ENCODE results near the gene TIPARP. TPM values are rescaled to one million over a fixed set of nuclear protein-coding genes. Genes with fewer than 3 reads are reported as not detected.

Gene TIPARP
- total and polyA plus RNA-seq, 2 experiments from 2014 or later: 4.5 to 6.9 TPM

DNA sequence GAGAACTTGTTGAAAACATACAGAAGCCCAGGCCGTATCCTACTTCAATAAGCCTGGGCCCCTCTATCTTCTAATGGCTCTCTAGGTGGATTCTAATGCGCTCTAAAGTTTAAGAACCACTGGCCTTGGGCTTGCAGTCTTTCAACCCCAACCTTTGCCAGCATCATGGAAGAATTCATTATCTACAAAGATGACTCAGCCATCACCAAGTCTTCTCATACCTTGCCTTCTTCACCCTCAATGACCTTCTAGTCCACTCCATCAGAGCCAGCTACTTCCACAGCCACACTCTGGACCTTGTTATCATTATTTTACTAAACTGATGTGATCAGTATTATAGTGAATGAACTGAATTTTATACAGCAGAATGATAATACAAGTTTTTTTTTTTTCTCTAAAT is 16.9 kb upstream of the TIPARP start:
- no peak for DNase-seq (ENCODE audit: low spot score)
- no peak overlapping the region for H2AFZ ChIP-seq
- H3K4me1 Mint-ChIP-seq: no peaks in the 10 kb centered on the region

More for the DNA sequence above, 16.9 kb upstream of the TIPARP start:
- TF ChIP-seq, protein P1, sequence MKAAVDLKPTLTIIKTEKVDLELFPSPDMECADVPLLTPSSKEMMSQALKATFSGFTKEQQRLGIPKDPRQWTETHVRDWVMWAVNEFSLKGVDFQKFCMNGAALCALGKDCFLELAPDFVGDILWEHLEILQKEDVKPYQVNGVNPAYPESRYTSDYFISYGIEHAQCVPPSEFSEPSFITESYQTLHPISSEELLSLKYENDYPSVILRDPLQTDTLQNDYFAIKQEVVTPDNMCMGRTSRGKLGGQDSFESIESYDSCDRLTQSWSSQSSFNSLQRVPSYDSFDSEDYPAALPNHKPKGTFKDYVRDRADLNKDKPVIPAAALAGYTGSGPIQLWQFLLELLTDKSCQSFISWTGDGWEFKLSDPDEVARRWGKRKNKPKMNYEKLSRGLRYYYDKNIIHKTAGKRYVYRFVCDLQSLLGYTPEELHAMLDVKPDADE (IDR thresholded peaks at IDR 0.05): no peak
- TF ChIP-seq EZH2phosphoT487 (IDR thresholded peaks at IDR 0.05; ENCODE audit: unreplicated experiment) (no peak), CREB1 (CRISPR knock-in tag; IDR thresholded peaks at IDR 0.05; ENCODE audit: low read depth) (no peak), ZNF331 (CRISPR knock-in tag; IDR thresholded peaks at IDR 0.05; ENCODE audit: low read depth) (no peak), STAT1 (IDR thresholded peaks at IDR 0.05; ENCODE audit: unreplicated experiment) (no peak), NANOG (IDR thresholded peaks at IDR 0.05; ENCODE audit: borderline replicate concordance) (no peak), ZNF114 (CRISPR knock-in tag; IDR thresholded peaks at IDR 0.05) (no peak), EZH2 (IDR thresholded peaks at IDR 0.05; ENCODE audit: low read depth, unreplicated experiment) (no peak), JUNB (IDR thresholded peaks at IDR 0.05; ENCODE audit: unreplicated experiment) (no peak)
- TF ChIP-seq, protein P2, sequence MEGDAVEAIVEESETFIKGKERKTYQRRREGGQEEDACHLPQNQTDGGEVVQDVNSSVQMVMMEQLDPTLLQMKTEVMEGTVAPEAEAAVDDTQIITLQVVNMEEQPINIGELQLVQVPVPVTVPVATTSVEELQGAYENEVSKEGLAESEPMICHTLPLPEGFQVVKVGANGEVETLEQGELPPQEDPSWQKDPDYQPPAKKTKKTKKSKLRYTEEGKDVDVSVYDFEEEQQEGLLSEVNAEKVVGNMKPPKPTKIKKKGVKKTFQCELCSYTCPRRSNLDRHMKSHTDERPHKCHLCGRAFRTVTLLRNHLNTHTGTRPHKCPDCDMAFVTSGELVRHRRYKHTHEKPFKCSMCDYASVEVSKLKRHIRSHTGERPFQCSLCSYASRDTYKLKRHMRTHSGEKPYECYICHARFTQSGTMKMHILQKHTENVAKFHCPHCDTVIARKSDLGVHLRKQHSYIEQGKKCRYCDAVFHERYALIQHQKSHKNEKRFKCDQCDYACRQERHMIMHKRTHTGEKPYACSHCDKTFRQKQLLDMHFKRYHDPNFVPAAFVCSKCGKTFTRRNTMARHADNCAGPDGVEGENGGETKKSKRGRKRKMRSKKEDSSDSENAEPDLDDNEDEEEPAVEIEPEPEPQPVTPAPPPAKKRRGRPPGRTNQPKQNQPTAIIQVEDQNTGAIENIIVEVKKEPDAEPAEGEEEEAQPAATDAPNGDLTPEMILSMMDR (conservative IDR thresholded peaks at IDR 0.05; ENCODE audit: low read depth in 2 of 2): no peak
- TF ChIP-seq, protein P3, sequence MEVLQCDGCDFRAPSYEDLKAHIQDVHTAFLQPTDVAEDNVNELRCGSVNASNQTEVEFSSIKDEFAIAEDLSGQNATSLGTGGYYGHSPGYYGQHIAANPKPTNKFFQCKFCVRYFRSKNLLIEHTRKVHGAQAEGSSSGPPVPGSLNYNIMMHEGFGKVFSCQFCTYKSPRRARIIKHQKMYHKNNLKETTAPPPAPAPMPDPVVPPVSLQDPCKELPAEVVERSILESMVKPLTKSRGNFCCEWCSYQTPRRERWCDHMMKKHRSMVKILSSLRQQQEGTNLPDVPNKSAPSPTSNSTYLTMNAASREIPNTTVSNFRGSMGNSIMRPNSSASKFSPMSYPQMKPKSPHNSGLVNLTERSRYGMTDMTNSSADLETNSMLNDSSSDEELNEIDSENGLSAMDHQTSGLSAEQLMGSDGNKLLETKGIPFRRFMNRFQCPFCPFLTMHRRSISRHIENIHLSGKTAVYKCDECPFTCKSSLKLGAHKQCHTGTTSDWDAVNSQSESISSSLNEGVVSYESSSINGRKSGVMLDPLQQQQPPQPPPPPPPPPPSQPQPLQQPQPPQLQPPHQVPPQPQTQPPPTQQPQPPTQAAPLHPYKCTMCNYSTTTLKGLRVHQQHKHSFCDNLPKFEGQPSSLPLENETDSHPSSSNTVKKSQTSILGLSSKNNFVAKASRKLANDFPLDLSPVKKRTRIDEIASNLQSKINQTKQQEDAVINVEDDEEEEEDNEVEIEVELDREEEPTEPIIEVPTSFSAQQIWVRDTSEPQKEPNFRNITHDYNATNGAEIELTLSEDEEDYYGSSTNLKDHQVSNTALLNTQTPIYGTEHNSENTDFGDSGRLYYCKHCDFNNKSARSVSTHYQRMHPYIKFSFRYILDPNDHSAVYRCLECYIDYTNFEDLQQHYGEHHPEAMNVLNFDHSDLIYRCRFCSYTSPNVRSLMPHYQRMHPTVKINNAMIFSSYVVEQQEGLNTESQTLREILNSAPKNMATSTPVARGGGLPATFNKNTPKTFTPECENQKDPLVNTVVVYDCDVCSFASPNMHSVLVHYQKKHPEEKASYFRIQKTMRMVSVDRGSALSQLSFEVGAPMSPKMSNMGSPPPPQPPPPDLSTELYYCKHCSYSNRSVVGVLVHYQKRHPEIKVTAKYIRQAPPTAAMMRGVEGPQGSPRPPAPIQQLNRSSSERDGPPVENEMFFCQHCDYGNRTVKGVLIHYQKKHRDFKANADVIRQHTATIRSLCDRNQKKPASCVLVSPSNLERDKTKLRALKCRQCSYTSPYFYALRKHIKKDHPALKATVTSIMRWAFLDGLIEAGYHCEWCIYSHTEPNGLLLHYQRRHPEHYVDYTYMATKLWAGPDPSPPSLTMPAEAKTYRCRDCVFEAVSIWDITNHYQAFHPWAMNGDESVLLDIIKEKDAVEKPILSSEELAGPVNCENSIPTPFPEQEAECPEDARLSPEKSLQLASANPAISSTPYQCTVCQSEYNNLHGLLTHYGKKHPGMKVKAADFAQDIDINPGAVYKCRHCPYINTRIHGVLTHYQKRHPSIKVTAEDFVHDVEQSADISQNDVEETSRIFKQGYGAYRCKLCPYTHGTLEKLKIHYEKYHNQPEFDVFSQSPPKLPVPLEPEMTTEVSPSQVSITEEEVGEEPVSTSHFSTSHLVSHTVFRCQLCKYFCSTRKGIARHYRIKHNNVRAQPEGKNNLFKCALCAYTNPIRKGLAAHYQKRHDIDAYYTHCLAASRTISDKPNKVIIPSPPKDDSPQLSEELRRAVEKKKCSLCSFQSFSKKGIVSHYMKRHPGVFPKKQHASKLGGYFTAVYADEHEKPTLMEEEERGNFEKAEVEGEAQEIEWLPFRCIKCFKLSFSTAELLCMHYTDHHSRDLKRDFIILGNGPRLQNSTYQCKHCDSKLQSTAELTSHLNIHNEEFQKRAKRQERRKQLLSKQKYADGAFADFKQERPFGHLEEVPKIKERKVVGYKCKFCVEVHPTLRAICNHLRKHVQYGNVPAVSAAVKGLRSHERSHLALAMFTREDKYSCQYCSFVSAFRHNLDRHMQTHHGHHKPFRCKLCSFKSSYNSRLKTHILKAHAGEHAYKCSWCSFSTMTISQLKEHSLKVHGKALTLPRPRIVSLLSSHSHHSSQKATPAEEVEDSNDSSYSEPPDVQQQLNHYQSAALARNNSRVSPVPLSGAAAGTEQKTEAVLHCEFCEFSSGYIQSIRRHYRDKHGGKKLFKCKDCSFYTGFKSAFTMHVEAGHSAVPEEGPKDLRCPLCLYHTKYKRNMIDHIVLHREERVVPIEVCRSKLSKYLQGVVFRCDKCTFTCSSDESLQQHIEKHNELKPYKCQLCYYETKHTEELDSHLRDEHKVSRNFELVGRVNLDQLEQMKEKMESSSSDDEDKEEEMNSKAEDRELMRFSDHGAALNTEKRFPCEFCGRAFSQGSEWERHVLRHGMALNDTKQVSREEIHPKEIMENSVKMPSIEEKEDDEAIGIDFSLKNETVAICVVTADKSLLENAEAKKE (CRISPR knock-in tag; IDR thresholded peaks at IDR 0.05): no peak
- TF ChIP-seq, protein P4, sequence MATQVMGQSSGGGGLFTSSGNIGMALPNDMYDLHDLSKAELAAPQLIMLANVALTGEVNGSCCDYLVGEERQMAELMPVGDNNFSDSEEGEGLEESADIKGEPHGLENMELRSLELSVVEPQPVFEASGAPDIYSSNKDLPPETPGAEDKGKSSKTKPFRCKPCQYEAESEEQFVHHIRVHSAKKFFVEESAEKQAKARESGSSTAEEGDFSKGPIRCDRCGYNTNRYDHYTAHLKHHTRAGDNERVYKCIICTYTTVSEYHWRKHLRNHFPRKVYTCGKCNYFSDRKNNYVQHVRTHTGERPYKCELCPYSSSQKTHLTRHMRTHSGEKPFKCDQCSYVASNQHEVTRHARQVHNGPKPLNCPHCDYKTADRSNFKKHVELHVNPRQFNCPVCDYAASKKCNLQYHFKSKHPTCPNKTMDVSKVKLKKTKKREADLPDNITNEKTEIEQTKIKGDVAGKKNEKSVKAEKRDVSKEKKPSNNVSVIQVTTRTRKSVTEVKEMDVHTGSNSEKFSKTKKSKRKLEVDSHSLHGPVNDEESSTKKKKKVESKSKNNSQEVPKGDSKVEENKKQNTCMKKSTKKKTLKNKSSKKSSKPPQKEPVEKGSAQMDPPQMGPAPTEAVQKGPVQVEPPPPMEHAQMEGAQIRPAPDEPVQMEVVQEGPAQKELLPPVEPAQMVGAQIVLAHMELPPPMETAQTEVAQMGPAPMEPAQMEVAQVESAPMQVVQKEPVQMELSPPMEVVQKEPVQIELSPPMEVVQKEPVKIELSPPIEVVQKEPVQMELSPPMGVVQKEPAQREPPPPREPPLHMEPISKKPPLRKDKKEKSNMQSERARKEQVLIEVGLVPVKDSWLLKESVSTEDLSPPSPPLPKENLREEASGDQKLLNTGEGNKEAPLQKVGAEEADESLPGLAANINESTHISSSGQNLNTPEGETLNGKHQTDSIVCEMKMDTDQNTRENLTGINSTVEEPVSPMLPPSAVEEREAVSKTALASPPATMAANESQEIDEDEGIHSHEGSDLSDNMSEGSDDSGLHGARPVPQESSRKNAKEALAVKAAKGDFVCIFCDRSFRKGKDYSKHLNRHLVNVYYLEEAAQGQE (IDR thresholded peaks at IDR 0.05; ENCODE audit: unreplicated experiment): no peak
- H3K9me3 Mint-ChIP-seq: no peaks in the 10 kb centered on the region
- no peaks in the 10 kb centered on the region for H3K9me2 ChIP-seq (ENCODE audit: insufficient read depth)
- no peaks in the 10 kb centered on the region for H3K36me3 ChIP-seq (ENCODE audit: insufficient read depth)
- no peaks in the 10 kb centered on the region for H3F3A ChIP-seq (replicated peaks; ENCODE audit: low read depth)
- no peak overlapping the region for H3K27ac Mint-ChIP-seq
- no peaks in the 10 kb centered on the region for H3K36me3 Mint-ChIP-seq (ENCODE audit: low read depth)
- no peaks in the 10 kb centered on the region for H3K27me3 ChIP-seq (ENCODE audit: insufficient read depth)
- H4K20me1 ChIP-seq (replicated peaks; ENCODE audit: insufficient read depth): no peaks in the 10 kb centered on the region
- no peaks in the 10 kb centered on the region for H3K4me1 ChIP-seq (ENCODE audit: insufficient read depth)
- H3K27me3 Mint-ChIP-seq (ENCODE audit: insufficient read depth, low read depth, poor library complexity): peaks cover 3% of the 10 kb centered on the region
- H3K4me3 ChIP-seq: no peak overlapping the region
- H3K79me2 ChIP-seq (replicated peaks; ENCODE audit: insufficient read depth): no peaks in the 10 kb centered on the region
- H3K4me2 ChIP-seq: no peak overlapping the region
- H3K4me3 Mint-ChIP-seq: no peak overlapping the region
- H3K27ac ChIP-seq (ENCODE audit: low read depth): no peak overlapping the region
- ATAC-seq: no peak

All from GM23338 (cell line).